Esophagus squamous epithelium (tissue), 4 donors: ENCODE data around the gene SLC6A2.

Source experiments
- CTCF ChIP-seq, 6 experiments: fragments of 450-650 bp in 4 of 6; fragments of 200-600 bp in 2 of 6; sonication (generic) in 2 of 6; IDR thresholded peaks; one replicate each; pipeline ENCODE4 v1.5.1; 2016 to 2019; ENCODE audit warnings: antibody characterized with exemption in 6 of 6, mild to moderate bottlenecking in 4 of 6, moderate library complexity in 4 of 6
- POLR2A ChIP-seq, 4 donors: fragments of 450-650 bp; IDR thresholded peaks; one replicate each; pipeline ENCODE4 v1.6.1; 2017; ENCODE audit warnings: antibody characterized with exemption in 4 of 4, mild to moderate bottlenecking in 4 of 4, moderate library complexity in 3 of 4

GRCh38 chr16:55643161-55643970, 12.4 kb upstream of the SLC6A2 start:
- peak in 1 of 6 experiments; percentile 20 for TF ChIP-seq CTCF (IDR thresholded peaks at IDR 0.05)
- no peak for TF ChIP-seq POLR2A (IDR thresholded peaks at IDR 0.05)
